GM18507 (cell line): ENCODE results near the gene ARID2.
A peak's percentile ranks its signal among the peaks of the same experiment; 100 is the strongest.

Source experiments
- DNase-seq: peaks from one replicate; pipeline ENCODE4 v3.0.0; 2011; ENCODE audit warnings: low read depth; ENCODE audit not compliant: insufficient read length; ENCODE audit errors: extremely low spot score
- FAIRE-seq: peaks from 2 replicates; lab custom pipeline; 2011; peaks lifted over from hg19 to GRCh38; lab: Jason Lieb, UNC

The ARID2 gene

GRCh38 chr12:45713078-45713477 is 16.4 kb upstream of the ARID2 start:
- FAIRE-seq (no peak), DNase-seq (no peak)

- DNase-seq (no peak), FAIRE-seq (no peak)
Observed at GRCh38 chr12:45718306-45718705, 11.2 kb upstream of the ARID2 start.

GRCh38 chr12:45720069-45720468 is 9.4 kb upstream of the ARID2 start:
- FAIRE-seq = no peak
- no peak for DNase-seq

DNA sequence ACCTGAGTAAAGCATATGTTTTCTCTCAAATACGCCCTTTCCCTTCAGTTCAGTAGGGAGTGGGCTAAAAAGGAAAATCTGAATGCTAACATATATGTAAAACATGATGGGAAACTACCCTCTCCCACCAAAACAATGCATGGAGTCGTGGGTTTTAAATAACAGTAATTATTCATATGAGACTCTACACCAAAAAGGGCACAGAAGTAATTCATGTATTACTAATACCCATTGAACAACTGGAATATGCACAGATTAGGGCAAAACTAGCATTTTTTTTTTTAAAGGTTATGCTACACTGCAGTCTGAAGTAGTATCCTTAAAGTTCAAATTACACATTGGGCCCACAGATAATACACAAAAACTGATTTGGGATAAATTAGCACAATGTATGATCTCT is 8.1 kb upstream of the ARID2 start:
- no peak for FAIRE-seq

GRCh38 chr12:45721954-45722353 is 7.6 kb upstream of the ARID2 start:
- FAIRE-seq (no peak), DNase-seq (no peak)

More for the DNA sequence above, 8.1 kb upstream of the ARID2 start:
- no peak for DNase-seq

- FAIRE-seq (peak; percentile 80), DNase-seq (no peak)
Observed at GRCh38 chr12:45725631-45726602, 3.6 kb upstream of the ARID2 start.

- DNase-seq (no peak), FAIRE-seq (no peak)
Observed at GRCh38 chr12:45726603-45727300, 2.8 kb upstream of the ARID2 start.

- peak; percentile 80 for DNase-seq
- peak; percentile 92 for FAIRE-seq
Observed at GRCh38 chr12:45727301-45727979, 2.1 kb upstream of the ARID2 start.

DNA sequence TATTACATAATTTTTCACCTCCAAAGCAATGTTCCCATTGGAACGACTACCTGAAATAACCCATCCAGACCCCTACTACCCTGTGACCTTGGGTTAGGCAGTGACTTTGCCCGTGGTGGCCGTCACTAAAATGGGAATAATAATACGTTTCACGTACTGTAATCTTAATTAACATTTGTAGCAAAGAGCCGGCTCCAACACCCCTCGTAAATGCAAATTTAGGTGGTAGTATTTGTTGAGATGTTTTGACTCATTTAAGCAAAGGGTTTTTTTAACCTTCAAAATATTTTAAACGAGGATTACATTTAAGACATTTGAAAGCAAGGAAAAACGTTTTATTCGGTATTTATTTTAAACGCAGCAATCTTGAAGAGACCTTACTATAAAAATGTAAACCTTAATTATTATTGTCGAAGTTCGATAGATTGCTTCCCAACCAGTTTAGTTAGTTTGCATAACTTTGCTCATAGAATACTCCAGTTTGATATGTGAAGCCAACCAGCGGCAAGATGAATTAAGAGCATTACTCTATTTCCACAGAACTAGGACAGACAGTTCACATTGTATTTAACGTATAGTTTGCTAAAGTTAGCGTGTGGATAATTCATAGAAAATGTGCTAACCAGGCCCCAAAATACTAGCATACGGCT is 1.4 kb upstream of the ARID2 start:
- FAIRE-seq (peak; percentile 9), DNase-seq (no peak)

GRCh38 chr12:45728630-45729232 is 775 bp upstream of the ARID2 start:
- FAIRE-seq (peak; percentile 98), DNase-seq (peak; percentile 51)

GRCh38 chr12:45730084-45730347 is 510 bp downstream of the ARID2 start:
- no peak for DNase-seq
- FAIRE-seq = no peak

- DNase-seq = no peak
- FAIRE-seq = no peak
Observed at GRCh38 chr12:45730348-45731189, 1.1 kb downstream of the ARID2 start.

DNA sequence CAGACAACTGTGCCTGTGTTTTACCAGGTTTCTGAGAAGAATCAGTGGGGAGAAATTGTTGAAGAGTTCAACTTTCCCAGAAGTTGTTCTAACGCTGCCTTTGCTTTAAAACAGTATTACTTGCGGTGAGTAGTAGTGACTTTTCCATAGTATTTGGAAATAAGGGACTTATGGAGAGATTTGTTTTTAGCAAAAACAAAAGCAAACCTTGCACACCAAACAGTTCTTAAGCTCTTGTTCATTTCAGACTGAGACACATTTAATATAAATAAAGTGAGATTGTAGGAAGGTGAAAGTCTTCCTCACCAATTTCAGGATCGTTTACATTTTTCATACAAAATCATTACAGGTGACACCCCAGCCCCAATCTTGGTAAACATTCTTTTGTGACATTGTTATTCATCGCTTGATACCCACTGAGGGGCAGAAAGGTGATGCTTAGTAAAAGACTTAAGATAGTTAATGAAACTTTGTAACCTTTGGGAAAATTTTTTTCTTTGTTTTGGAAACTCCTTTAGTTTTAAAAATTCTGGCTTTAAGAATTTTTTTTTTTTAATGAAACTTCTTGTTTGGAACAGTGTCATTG is 1.8 kb downstream of the ARID2 start:
- no peak for DNase-seq
- peak; percentile 5 for FAIRE-seq

DNA sequence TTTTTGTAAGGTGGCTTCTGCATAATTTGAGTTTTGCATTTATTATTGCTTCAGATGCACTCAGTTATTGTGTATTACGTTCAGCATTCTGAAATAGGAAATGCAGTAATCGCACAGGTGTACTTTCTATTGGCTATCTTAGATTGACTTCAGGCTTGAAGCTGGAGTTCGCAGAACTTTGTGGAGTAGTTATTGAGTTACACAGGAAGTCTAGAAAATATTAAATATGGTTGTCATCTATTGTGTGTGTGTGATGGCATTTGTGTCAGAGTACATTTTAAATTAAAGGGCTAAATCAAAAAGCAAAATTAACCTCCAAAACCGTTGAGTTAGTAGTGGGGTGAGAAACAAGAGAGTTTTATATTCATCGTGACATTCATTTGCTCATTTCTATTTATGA is 2.7 kb downstream of the ARID2 start:
- peak; percentile 73 for FAIRE-seq
- DNase-seq = no peak

GRCh38 chr12:45732936-45733335 is 3.4 kb downstream of the ARID2 start:
- no peak for FAIRE-seq
- DNase-seq = no peak

- DNase-seq (no peak), FAIRE-seq (no peak)
Observed at GRCh38 chr12:45737638-45738037, 8.1 kb downstream of the ARID2 start.

- no peak for FAIRE-seq
- no peak for DNase-seq
Observed at GRCh38 chr12:45742590-45742989, 13.1 kb downstream of the ARID2 start.

DNA sequence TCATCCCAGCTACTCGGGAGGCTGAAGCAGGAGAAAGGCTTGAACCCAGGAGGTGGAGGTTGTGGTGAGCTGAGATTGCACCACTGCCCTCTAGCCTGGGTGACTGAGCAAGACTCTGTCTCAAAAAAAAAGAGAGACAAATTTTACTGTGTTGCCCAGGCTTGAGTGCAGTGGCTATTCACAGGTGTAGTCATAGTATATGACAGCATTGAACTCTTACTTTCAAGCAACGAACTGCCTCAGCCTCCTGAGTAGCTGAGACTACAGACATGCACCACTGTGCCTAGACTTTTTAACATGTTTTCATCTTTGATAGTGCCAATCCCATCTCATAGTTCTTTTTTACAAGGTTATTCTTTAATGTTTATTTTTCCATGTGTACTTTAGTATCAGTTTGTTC is 13.7 kb downstream of the ARID2 start:
- DNase-seq (no peak), FAIRE-seq (no peak)
